B cell (primary cell): ENCODE measurements around the gene PRRT4. TPM values are rescaled to one million over a fixed set of nuclear protein-coding genes. Genes with fewer than 3 reads are reported as not detected.

Source experiments
- ATAC-seq: fragments of 200-7000 bp; cut with Tn5 transposase; one replicate; pipeline ENCODE4 v1.10.0; 2021; ENCODE audit warnings: low read depth, mild to moderate bottlenecking, moderate number of reproducible peaks, moderate library complexity
- CTCF ChIA-PET: fragments of 350-600 bp; sonication (Branson Sonifier 250); formaldehyde crosslinking; loops from one replicate; lab custom pipeline; 2021; ENCODE audit warnings: antibody characterized with exemption, inconsistent platforms; lab: Charles Lee
- POLR2A ChIA-PET: fragments of 350-600 bp; sonication (Branson Sonifier 250); formaldehyde crosslinking; loops from one replicate; lab custom pipeline; 2021; ENCODE audit warnings: antibody characterized with exemption; lab: Charles Lee
- DNase-seq: peaks from one replicate; pipeline ENCODE4 v3.0.0; 2013
- H2AFZ ChIP-seq: 2 replicates; pipeline ENCODE4 v1.6.1; 2012; ENCODE audit warnings: mild to moderate bottlenecking, low read depth, low read length; ENCODE audit not compliant: insufficient read depth, poor library complexity, severe bottlenecking
- H3K27ac ChIP-seq, 2 donors: 1 replicate in 1 of 2; 2 replicates in 1 of 2; pipeline ENCODE4 v1.5.1; 2012 to 2013; ENCODE audit warnings: low read length in 2 of 2, mild to moderate bottlenecking in 2 of 2, moderate library complexity in 1 of 2
- H3K27me3 ChIP-seq, 4 experiments: fragments of 200-600 bp in 1 of 4; sonication (generic) in 1 of 4; replicated peaks in 1 of 4; 1 replicate in 2 of 4; 2 replicates in 2 of 4; pipeline versions ENCODE4 v1.6.1 to v1.7.0; 2013 to 2016; ENCODE audit warnings: low read length in 3 of 4, mild to moderate bottlenecking in 2 of 4, mixed read lengths in 1 of 4, moderate library complexity in 1 of 4; ENCODE audit not compliant: insufficient read depth in 4 of 4, control insufficient read depth in 3 of 4; ENCODE audit errors: control extremely low read depth in 1 of 4
- H3K36me3 ChIP-seq, 2 experiments: replicated peaks in 1 of 2; 1 replicate in 1 of 2; 2 replicates in 1 of 2; pipeline versions ENCODE4 v1.6.1 to v1.7.1; 2013; ENCODE audit warnings: low read length in 1 of 2; ENCODE audit not compliant: insufficient read depth in 2 of 2, control insufficient read depth in 1 of 2; ENCODE audit errors: control extremely low read depth in 1 of 2, extremely low read depth in 1 of 2
- H3K4me1 ChIP-seq, 2 donors: fragments of 200-600 bp in 1 of 2; sonication (generic) in 1 of 2; 1 replicate in 1 of 2; 2 replicates in 1 of 2; pipeline versions ENCODE4 v1.5.1 to v1.6.1; 2013 to 2017; ENCODE audit warnings: low read length in 2 of 2; ENCODE audit not compliant: control insufficient read depth in 2 of 2, insufficient read depth in 2 of 2
- H3K4me2 ChIP-seq: replicated peaks from 2 replicates; pipeline ENCODE3; 2012; ENCODE audit warnings: mild to moderate bottlenecking, low read depth, low read length; ENCODE audit not compliant: poor library complexity, severe bottlenecking
- H3K4me3 ChIP-seq, 5 experiments: fragments of 200-600 bp in 1 of 5; sonication (generic) in 1 of 5; 1 replicate in 3 of 5; 2 replicates in 2 of 5; pipeline versions ENCODE4 v1.5.1 to v1.7.0; 2011 to 2016; ENCODE audit warnings: low read length in 4 of 5, mild to moderate bottlenecking in 4 of 5, low read depth in 2 of 5, control low read depth in 1 of 5, moderate library complexity in 1 of 5; ENCODE audit not compliant: insufficient read depth in 1 of 5; ENCODE audit errors: control extremely low read depth in 1 of 5, extremely low read depth in 1 of 5
- H3K79me2 ChIP-seq: fragments of 200-600 bp; sonication (generic); one replicate; pipeline ENCODE4 v1.6.0; 2016; ENCODE audit warnings: low read length; ENCODE audit not compliant: control insufficient read depth, insufficient read depth
- H3K9ac ChIP-seq: fragments of 200-600 bp; sonication (generic); 2 replicates; pipeline ENCODE4 v1.6.1; 2017; ENCODE audit warnings: mild to moderate bottlenecking, low read length, moderate library complexity
- H3K9me3 ChIP-seq, 3 donors: one replicate each; pipeline versions ENCODE4 v1.6.1 to v1.7.1; 2013; ENCODE audit warnings: low read length in 2 of 3; ENCODE audit not compliant: control insufficient read depth in 2 of 3, insufficient read depth in 1 of 3; ENCODE audit errors: control extremely low read depth in 1 of 3
- H4K20me1 ChIP-seq: 2 replicates; pipeline ENCODE4 v1.6.0; 2012; ENCODE audit warnings: mild to moderate bottlenecking, low read length; ENCODE audit not compliant: insufficient read depth, control insufficient read depth, poor library complexity, severe bottlenecking
- H3K27ac Mint-ChIP-seq: one replicate; pipeline ENCODE4 v1.8.0; 2021; ENCODE audit warnings: mixed read lengths
- H3K27me3 Mint-ChIP-seq: one replicate; pipeline ENCODE4 v1.8.0; 2021; ENCODE audit warnings: mixed read lengths
- H3K4me1 Mint-ChIP-seq: one replicate; pipeline ENCODE4 v1.8.0; 2021; ENCODE audit warnings: mixed read lengths
- H3K4me3 Mint-ChIP-seq: one replicate; pipeline ENCODE4 v1.8.0; 2021; ENCODE audit warnings: mixed read lengths
- H3K9me3 Mint-ChIP-seq: one replicate; pipeline ENCODE4 v1.8.0; 2022; ENCODE audit warnings: mixed read lengths; ENCODE audit not compliant: insufficient read depth
- EZH2 ChIP-seq: IDR thresholded peaks from 2 replicates; pipeline ENCODE4 v1.6.1; 2012; ENCODE audit warnings: borderline replicate concordance, low read depth, mild to moderate bottlenecking, moderate library complexity, low read length; ENCODE audit not compliant: insufficient read depth, poor library complexity, severe bottlenecking
- WGBS: methylation state at CpG from one replicate; pipeline ENCODE4 v1.1.5; 2013; ENCODE audit warnings: missing lambda C conversion rate; ENCODE audit not compliant: insufficient coverage; 5-methylcytosine and 5-hydroxymethylcytosine counted together
- intact Hi-C: fragments of 100-400 bp; cut with micrococcal nuclease; formaldehyde crosslinking; loops from one replicate; pipeline ENCODE4 v1.10.0; 2022
- polyA plus RNA-seq: library from polyadenylated mRNA; depleted of rRNA; stranded (reverse); fragments of >200 nt; gene quantifications from 2 replicates; pipeline ENCODE4 v1.2.3, GENCODE V29; 2012
- total RNA-seq, 2 donors: library from RNA; stranded (reverse); fragments of 120-200 nt in 1 of 2; gene quantifications; 1 replicate in 1 of 2; 2 replicates in 1 of 2; pipeline versions ENCODE4 v1.2.3 to v1.2.4, GENCODE V29; 2013 to 2022
- TF ChIP-seq, protein P1 (sequence below): fragments of 200-600 bp; IDR thresholded peaks from one replicate; pipeline ENCODE4 v1.8.0; 2022; ENCODE audit warnings: antibody characterized with exemption, mild to moderate bottlenecking

Gene PRRT4
- total and polyA plus RNA-seq, 2 donors (not counting 1 experiment from before 2014, with no cell fraction given) = 0.04 to 0.20 TPM

DNA sequence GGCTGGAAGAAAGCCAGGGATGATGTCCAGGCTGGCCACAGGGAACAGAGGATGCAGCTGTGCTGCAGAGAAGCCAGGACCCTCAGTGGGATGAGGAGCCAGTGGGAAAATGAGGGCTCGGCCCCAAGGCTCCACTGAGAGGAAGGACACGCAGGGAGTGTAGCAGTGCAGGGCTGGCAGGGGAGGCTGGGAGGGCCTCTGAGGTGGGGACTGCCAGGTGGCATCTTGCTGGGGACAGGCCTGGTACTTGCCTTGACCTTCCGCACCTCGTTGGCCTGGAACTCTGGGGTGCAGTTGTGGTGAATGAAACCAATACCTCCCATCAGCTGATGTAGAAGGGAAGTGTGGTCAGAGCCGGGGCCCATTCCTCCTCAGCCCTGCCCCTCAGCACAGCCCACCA, 39.1 kb upstream of the PRRT4 start:
- CTCF ChIA-PET = interaction anchor here (1.0 to 23.4 kb wide), 5 partner anchors 12 to 60 kb away, joined by 4 to 331 read pairs (median 9); no protein-coding TSS in a partner anchor
- no peak overlapping the region for H2AFZ ChIP-seq
- Mint-ChIP-seq H3K27me3 (no peaks in the 10 kb centered on the region), H3K27ac (no peak overlapping the region), H3K4me1 (peaks cover 14% of the 10 kb centered on the region), H3K9me3 (no peaks in the 10 kb centered on the region), H3K4me3 (no peak overlapping the region)
- no peaks in the 10 kb centered on the region for H3K9me3 ChIP-seq
- intact Hi-C loops = no loop called here
- 90% methylated on average over 4 of the region's 5 CpGs for WGBS
- H3K27me3 ChIP-seq = no peaks in the 10 kb centered on the region
- DNase-seq (no peak), ATAC-seq (no peak)
- H3K79me2 ChIP-seq = no peaks in the 10 kb centered on the region
- peaks cover 2 to 54% of the 10 kb centered on the region in 2 experiments for H3K36me3 ChIP-seq
- H3K4me1 ChIP-seq = peaks cover 8 to 14% of the 10 kb centered on the region in 2 donors
- H3K9ac ChIP-seq = no peak overlapping the region
- POLR2A ChIA-PET = no interaction called here
- no peak overlapping the region for H3K4me2 ChIP-seq
- H3K27ac ChIP-seq = no peak overlapping the region
- H4K20me1 ChIP-seq = peaks cover 14% of the 10 kb centered on the region
- TF ChIP-seq, protein P1, sequence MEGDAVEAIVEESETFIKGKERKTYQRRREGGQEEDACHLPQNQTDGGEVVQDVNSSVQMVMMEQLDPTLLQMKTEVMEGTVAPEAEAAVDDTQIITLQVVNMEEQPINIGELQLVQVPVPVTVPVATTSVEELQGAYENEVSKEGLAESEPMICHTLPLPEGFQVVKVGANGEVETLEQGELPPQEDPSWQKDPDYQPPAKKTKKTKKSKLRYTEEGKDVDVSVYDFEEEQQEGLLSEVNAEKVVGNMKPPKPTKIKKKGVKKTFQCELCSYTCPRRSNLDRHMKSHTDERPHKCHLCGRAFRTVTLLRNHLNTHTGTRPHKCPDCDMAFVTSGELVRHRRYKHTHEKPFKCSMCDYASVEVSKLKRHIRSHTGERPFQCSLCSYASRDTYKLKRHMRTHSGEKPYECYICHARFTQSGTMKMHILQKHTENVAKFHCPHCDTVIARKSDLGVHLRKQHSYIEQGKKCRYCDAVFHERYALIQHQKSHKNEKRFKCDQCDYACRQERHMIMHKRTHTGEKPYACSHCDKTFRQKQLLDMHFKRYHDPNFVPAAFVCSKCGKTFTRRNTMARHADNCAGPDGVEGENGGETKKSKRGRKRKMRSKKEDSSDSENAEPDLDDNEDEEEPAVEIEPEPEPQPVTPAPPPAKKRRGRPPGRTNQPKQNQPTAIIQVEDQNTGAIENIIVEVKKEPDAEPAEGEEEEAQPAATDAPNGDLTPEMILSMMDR = no peak
- no peak for TF ChIP-seq EZH2
- no peak overlapping the region for H3K4me3 ChIP-seq

DNA sequence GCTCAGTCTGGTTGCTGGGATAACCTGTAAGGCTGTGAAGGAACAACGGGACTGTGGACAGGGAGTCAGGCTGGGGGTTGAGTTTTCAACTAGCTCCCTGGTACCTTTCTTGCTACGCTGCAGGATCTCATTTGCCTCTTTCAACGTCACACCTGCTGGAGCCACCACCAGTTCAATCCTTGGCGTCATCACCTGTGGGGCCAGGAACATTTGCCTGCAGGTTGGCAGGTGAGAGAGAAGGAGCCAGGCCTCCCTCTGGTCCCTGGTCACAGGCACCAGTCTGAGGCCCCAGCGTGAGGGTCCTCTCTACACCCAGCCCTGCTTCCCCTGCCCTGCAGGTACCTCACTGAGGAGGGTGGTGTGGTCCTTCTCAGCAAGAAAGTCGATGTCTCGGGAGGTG, 38.5 kb upstream of the PRRT4 start:
- Mint-ChIP-seq H3K27ac (no peak overlapping the region), H3K4me3 (no peak overlapping the region), H3K9me3 (no peaks in the 10 kb centered on the region), H3K4me1 (peaks cover 12% of the 10 kb centered on the region), H3K27me3 (no peaks in the 10 kb centered on the region)
- Histone ChIP-seq H3K9ac (no peak overlapping the region), H2AFZ (no peak overlapping the region), H3K79me2 (no peaks in the 10 kb centered on the region), H3K9me3 (no peaks in the 10 kb centered on the region), H4K20me1 (peaks cover 10% of the 10 kb centered on the region), H3K4me3 (no peak overlapping the region), H3K27me3 (no peaks in the 10 kb centered on the region), H3K36me3 (peaks cover 2 to 54% of the 10 kb centered on the region in 2 experiments), H3K27ac (no peak overlapping the region), H3K4me2 (no peak overlapping the region), H3K4me1 (peaks cover 5 to 9% of the 10 kb centered on the region in 2 donors)
- TF ChIP-seq EZH2 = no peak
- TF ChIP-seq, protein P1 = no peak
- DNase-seq (no peak), ATAC-seq (no peak)
- ChIA-PET CTCF (interaction anchor here (0.6 to 23.4 kb wide), 11 partner anchors 9 to 868 kb away, joined by 3 to 331 read pairs (median 9); no protein-coding TSS in a partner anchor), POLR2A (interaction anchor here (0.6 kb wide), 1 partner anchor 14 kb away, joined by 3 read pairs; no protein-coding TSS in a partner anchor)
- WGBS = 95% methylated on average over 6 of the region's 7 CpGs
- intact Hi-C loops = no loop called here
